A673 (cell line): ENCODE results near the gene AMMECR1. TPM values are rescaled to one million over a fixed set of nuclear protein-coding genes. Genes with fewer than 3 reads are reported as not detected.

ENCODE experiments used
- BruUV-seq: library from RNA; stranded (reverse); fragments of 400-500 nt; replicated peaks from 2 replicates; lab custom pipeline; 2021; lab: Mats Ljungman, UMichigan
- CTCF ChIA-PET: fragments of 300-600 bp; sonication (Branson Sonifier 250); formaldehyde crosslinking; loops from one replicate; lab custom pipeline; 2022; ENCODE audit warnings: antibody characterized with exemption; lab: Charles Lee
- POLR2A ChIA-PET: fragments of 300-600 bp; sonication (Branson Sonifier 250); formaldehyde crosslinking; loops from one replicate; lab custom pipeline; 2022; ENCODE audit warnings: antibody characterized with exemption; ENCODE audit not compliant: low non-redundant PET; lab: Charles Lee
- DNase-seq: peaks from one replicate; pipeline ENCODE4 v3.0.0-alpha.2; 2015; ENCODE audit warnings: low spot score
- H3K27ac ChIP-seq: fragments of 200-600 bp; sonication (generic); 2 replicates; pipeline ENCODE4 v1.5.1; 2016; ENCODE audit warnings: mixed run types, low read depth, mild to moderate bottlenecking, mixed read lengths, antibody characterized with exemption, low read length; ENCODE audit not compliant: poor library complexity, severe bottlenecking
- H3K27me3 ChIP-seq: fragments of 200-600 bp; sonication (generic); replicated peaks from 2 replicates; pipeline ENCODE4 v1.6.1; 2017; ENCODE audit warnings: mixed run types, low read depth, mild to moderate bottlenecking, mixed read lengths, antibody characterized with exemption, low read length; ENCODE audit not compliant: insufficient read depth, poor library complexity
- H3K36me3 ChIP-seq: fragments of 200-600 bp; sonication (generic); 2 replicates; pipeline ENCODE4 v1.6.1; 2016; ENCODE audit warnings: mixed run types, mild to moderate bottlenecking, mixed read lengths, antibody characterized with exemption, low read length; ENCODE audit not compliant: insufficient read depth, poor library complexity, severe bottlenecking
- H3K4me1 ChIP-seq: fragments of 200-600 bp; sonication (generic); 2 replicates; pipeline ENCODE4 v1.6.1; 2017; ENCODE audit warnings: mixed run types, mild to moderate bottlenecking, mixed read lengths, antibody characterized with exemption, low read length; ENCODE audit not compliant: insufficient read depth, poor library complexity, severe bottlenecking
- H3K4me3 ChIP-seq: fragments of 200-600 bp; sonication (generic); 2 replicates; pipeline ENCODE4 v1.5.1; 2016; ENCODE audit warnings: low read depth, mixed run types, mild to moderate bottlenecking, mixed read lengths, low read length; ENCODE audit not compliant: poor library complexity, severe bottlenecking
- H3K9me3 ChIP-seq: fragments of 200-600 bp; sonication (generic); 2 replicates; pipeline ENCODE4 v1.6.1; 2016; ENCODE audit warnings: mixed run types, low read depth, mild to moderate bottlenecking, mixed read lengths, antibody characterized with exemption, low read length; ENCODE audit not compliant: poor library complexity, severe bottlenecking
- EZH2 ChIP-seq: fragments of 200-600 bp; sonication (generic); IDR thresholded peaks from 2 replicates; pipeline ENCODE4 v1.6.1; 2017; ENCODE audit warnings: borderline replicate concordance, low read depth, mild to moderate bottlenecking, mixed read lengths, antibody characterized with exemption, low read length; ENCODE audit not compliant: poor library complexity, severe bottlenecking
- intact Hi-C: fragments of 100-400 bp; cut with micrococcal nuclease; formaldehyde crosslinking; loops from one replicate; pipeline ENCODE4 v1.10.0; 2022; ENCODE audit not compliant: unreplicated experiment
- total RNA-seq: library from RNA; stranded (reverse); gene quantifications from 2 replicates; pipeline ENCODE4 v1.2.3, GENCODE V29; 2021
- TF ChIP-seq, protein P1 (sequence below): fragments of 300-800, 200-600 bp; sonication (generic); conservative IDR thresholded peaks from 2 replicates; pipeline ENCODE4 v1.5.1; 2017; ENCODE audit warnings: low read depth, mild to moderate bottlenecking, antibody characterized with exemption, low read length, moderate library complexity, mixed read lengths

AMMECR1 gene
- total RNA-seq, 1 experiment from 2014 or later = 13.0 TPM

DNA sequence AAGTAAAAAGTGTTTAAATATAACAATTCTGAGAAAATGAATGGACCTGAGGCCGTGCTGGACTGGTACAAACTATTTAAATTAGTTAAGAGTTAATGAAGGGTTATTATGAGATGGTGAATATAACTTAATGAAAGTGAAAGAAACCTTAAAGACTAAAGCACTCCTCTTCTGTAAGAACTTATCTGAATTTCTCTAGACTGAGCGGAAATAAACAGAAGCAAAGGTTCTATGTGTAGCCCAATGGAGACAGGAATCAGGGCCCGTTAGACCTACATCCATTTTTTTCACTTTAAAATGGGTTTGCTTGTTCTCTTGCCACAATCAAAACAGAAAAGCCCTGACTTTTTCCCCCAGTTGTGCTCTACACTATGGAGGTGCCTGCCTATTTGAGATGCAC, 14.9 kb downstream of the AMMECR1 start:
- intact Hi-C loops = no loop called here
- no peaks in the 10 kb centered on the region for H3K4me1 ChIP-seq
- H3K27me3 ChIP-seq = no peaks in the 10 kb centered on the region
- no peak overlapping the region for H3K27ac ChIP-seq
- ChIA-PET CTCF (no interaction called here), POLR2A (no interaction called here)
- no peak overlapping the region for H3K4me3 ChIP-seq
- no peaks in the 10 kb centered on the region for H3K9me3 ChIP-seq
- no TSS peak for BruUV-seq
- H3K36me3 ChIP-seq = no peaks in the 10 kb centered on the region
- TF ChIP-seq EZH2 = no peak
- TF ChIP-seq, protein P1, sequence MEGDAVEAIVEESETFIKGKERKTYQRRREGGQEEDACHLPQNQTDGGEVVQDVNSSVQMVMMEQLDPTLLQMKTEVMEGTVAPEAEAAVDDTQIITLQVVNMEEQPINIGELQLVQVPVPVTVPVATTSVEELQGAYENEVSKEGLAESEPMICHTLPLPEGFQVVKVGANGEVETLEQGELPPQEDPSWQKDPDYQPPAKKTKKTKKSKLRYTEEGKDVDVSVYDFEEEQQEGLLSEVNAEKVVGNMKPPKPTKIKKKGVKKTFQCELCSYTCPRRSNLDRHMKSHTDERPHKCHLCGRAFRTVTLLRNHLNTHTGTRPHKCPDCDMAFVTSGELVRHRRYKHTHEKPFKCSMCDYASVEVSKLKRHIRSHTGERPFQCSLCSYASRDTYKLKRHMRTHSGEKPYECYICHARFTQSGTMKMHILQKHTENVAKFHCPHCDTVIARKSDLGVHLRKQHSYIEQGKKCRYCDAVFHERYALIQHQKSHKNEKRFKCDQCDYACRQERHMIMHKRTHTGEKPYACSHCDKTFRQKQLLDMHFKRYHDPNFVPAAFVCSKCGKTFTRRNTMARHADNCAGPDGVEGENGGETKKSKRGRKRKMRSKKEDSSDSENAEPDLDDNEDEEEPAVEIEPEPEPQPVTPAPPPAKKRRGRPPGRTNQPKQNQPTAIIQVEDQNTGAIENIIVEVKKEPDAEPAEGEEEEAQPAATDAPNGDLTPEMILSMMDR = no peak
- DNase-seq = no peak

DNA sequence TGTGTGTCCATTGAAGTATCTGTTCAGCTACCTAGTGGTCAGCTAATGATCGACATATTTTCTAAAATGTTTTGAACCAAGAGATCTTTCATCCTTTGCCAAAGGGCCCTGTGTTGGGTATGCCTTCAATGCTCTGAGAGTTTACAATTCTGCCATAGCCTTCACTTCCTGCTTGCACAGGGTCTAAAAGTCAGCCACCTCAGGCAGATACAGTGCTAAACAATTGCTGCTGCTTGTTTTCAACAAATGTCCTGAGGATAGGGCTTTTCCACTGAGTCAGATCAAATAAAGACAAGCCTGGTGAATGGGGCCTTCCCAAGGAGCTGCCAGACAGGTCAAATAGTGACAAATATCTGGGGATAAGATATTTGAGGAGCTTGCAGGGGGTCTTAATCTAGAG, 16.7 kb downstream of the AMMECR1 start:
- POLR2A ChIA-PET = no interaction called here
- no peaks in the 10 kb centered on the region for H3K27me3 ChIP-seq
- H3K9me3 ChIP-seq = peaks cover 3% of the 10 kb centered on the region
- no peak overlapping the region for H3K4me3 ChIP-seq
- CTCF ChIA-PET = no interaction called here
- H3K27ac ChIP-seq = no peak overlapping the region
- intact Hi-C loops = no loop called here
- no peaks in the 10 kb centered on the region for H3K36me3 ChIP-seq
- no peak for DNase-seq
- no TSS peak for BruUV-seq
- TF ChIP-seq EZH2 = no peak
- TF ChIP-seq, protein P1 = no peak
- H3K4me1 ChIP-seq = no peaks in the 10 kb centered on the region

DNA sequence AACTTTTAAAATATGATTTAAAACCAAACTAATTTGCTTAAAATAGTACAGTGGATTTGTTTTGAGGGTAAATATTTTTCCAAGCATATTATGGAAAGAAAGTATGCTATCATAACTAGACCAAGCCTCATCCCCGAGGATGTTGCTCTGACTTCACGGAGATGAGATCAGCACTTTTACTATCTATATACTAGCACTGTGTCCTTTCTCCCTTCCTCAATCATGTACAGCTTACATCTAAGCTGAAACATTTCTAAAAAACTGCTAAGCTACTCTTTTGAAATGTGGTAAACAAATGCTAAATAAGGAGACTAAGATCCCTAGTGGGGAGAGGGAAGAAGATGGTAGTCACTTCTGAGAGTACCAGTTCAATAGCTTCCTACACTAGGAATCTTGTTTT, 23.8 kb downstream of the AMMECR1 start:
- no peak for DNase-seq
- Histone ChIP-seq H3K36me3 (no peaks in the 10 kb centered on the region), H3K27me3 (no peaks in the 10 kb centered on the region), H3K27ac (no peak overlapping the region), H3K4me1 (no peaks in the 10 kb centered on the region), H3K9me3 (peaks cover 3% of the 10 kb centered on the region), H3K4me3 (no peak overlapping the region)
- POLR2A ChIA-PET = no interaction called here
- CTCF ChIA-PET = no interaction called here
- BruUV-seq = no TSS peak
- TF ChIP-seq, protein P1 = no peak
- TF ChIP-seq EZH2 = no peak
- intact Hi-C loops = no loop called here
